HFFc6 (cell line): ENCODE results near the gene SMAD5. TPM values are rescaled to one million over a fixed set of nuclear protein-coding genes. Genes with fewer than 3 reads are reported as not detected.

ENCODE experiments used
- DNase-seq: peaks from one replicate; pipeline ENCODE4 v3.0.0-alpha.2; 2018
- H3K27ac Mint-ChIP-seq: 2 replicates; pipeline ENCODE4 v1.8.0; 2020; ENCODE audit warnings: mild to moderate bottlenecking, mixed read lengths
- H3K27me3 Mint-ChIP-seq: 2 replicates; pipeline ENCODE4 v1.8.0; 2021; ENCODE audit warnings: mild to moderate bottlenecking, moderate library complexity, mixed read lengths; ENCODE audit not compliant: insufficient read depth
- H3K36me3 Mint-ChIP-seq: 2 replicates; pipeline ENCODE4 v1.8.0; 2021; ENCODE audit warnings: low read depth, mixed read lengths
- H3K4me1 Mint-ChIP-seq: 2 replicates; pipeline ENCODE4 v1.8.0; 2020; ENCODE audit warnings: low read depth, mixed read lengths
- H3K4me3 Mint-ChIP-seq: 2 replicates; pipeline ENCODE4 v1.8.0; 2020; ENCODE audit warnings: mild to moderate bottlenecking, moderate library complexity, mixed read lengths
- H3K9me3 Mint-ChIP-seq: 2 replicates; pipeline ENCODE4 v1.8.0; 2020; ENCODE audit warnings: mild to moderate bottlenecking, mixed read lengths
- total RNA-seq, 6 experiments: library from RNA; stranded (reverse); fragmentation: NEBNext Ultra II Directional; extraction: Animal tissue kit (Norgen Biotek cat#: 25700); gene quantifications; 2 replicates in 1 of 6; 3 replicates in 5 of 6; pipeline ENCODE4 v1.2.3, GENCODE V29; 2021
- TF ChIP-seq, protein P1 (sequence below): fragments of 200-600 bp; sonication (generic); IDR thresholded peaks from 2 replicates; pipeline ENCODE4 v1.5.0; 2021; ENCODE audit warnings: antibody characterized with exemption, mild to moderate bottlenecking

The SMAD5 gene
- total RNA-seq, 6 experiments from 2014 or later: 54.9 to 66.9 (median 62.6) TPM

DNA sequence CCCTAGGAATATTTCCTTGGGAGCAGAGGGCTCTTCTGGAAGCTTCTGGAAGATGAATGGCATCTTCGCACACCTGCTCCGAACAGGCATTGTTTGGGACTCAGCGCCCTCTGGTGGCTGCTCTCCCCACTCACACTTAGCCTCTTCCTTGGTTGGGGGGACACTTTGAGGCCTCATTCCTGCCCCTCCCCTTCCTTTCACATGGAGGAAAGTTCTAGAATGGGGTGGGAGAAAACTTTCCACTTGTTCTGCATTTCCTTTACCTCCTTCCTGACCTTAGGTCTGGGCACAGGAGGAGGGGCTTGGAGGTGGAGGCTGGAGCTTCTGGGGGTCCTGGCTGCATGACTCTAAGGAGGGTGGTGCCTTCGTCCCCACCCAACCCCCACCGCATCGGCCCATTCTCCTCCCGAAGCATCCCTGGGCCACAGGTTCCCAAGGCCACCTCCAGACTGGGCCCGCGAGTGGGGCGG lies 79.6 kb downstream of the SMAD5 start:
- no peaks in the 10 kb centered on the region for H3K36me3 Mint-ChIP-seq
- TF ChIP-seq, protein P1, sequence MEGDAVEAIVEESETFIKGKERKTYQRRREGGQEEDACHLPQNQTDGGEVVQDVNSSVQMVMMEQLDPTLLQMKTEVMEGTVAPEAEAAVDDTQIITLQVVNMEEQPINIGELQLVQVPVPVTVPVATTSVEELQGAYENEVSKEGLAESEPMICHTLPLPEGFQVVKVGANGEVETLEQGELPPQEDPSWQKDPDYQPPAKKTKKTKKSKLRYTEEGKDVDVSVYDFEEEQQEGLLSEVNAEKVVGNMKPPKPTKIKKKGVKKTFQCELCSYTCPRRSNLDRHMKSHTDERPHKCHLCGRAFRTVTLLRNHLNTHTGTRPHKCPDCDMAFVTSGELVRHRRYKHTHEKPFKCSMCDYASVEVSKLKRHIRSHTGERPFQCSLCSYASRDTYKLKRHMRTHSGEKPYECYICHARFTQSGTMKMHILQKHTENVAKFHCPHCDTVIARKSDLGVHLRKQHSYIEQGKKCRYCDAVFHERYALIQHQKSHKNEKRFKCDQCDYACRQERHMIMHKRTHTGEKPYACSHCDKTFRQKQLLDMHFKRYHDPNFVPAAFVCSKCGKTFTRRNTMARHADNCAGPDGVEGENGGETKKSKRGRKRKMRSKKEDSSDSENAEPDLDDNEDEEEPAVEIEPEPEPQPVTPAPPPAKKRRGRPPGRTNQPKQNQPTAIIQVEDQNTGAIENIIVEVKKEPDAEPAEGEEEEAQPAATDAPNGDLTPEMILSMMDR: peak; percentile 95
- peaks cover 21% of the 10 kb centered on the region for H3K27me3 Mint-ChIP-seq
- peak; percentile 4 for DNase-seq
- no peaks in the 10 kb centered on the region for H3K9me3 Mint-ChIP-seq
- H3K4me1 Mint-ChIP-seq: no peaks in the 10 kb centered on the region
- H3K27ac Mint-ChIP-seq: no peak overlapping the region
- H3K4me3 Mint-ChIP-seq: no peak overlapping the region

DNA sequence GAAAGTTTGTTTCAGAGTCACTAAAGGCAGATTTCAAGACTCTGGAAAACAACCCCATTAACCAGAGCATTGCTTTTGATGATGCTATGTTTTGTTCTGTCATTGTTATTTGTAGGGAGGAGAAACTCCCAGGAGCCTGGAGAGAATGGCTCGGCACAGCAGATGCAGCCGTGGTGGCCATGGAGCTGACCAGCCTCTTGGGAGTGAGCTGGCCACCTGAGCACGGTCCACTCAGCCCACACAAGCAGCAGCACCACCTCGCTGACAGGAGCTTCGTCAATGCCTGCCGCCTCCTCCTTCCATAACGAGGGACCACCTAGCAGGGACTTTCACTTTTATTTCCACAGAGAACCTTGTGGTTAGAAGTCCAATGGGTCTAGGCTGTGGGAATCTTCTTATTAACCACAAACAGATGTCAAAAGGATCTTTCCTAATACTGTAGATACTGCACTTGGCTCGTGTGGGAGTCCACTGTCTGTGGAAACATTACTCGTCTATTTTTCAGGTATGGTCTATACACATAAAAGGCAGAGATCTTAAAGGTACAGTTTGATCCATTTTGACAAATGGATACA lies 81.4 kb downstream of the SMAD5 start:
- DNase-seq: no peak
- H3K4me1 Mint-ChIP-seq: no peaks in the 10 kb centered on the region
- no peak overlapping the region for H3K4me3 Mint-ChIP-seq
- TF ChIP-seq, protein P1: no peak
- H3K27ac Mint-ChIP-seq: no peak overlapping the region
- H3K36me3 Mint-ChIP-seq: no peaks in the 10 kb centered on the region
- peaks cover 15% of the 10 kb centered on the region for H3K27me3 Mint-ChIP-seq
- no peaks in the 10 kb centered on the region for H3K9me3 Mint-ChIP-seq

DNA sequence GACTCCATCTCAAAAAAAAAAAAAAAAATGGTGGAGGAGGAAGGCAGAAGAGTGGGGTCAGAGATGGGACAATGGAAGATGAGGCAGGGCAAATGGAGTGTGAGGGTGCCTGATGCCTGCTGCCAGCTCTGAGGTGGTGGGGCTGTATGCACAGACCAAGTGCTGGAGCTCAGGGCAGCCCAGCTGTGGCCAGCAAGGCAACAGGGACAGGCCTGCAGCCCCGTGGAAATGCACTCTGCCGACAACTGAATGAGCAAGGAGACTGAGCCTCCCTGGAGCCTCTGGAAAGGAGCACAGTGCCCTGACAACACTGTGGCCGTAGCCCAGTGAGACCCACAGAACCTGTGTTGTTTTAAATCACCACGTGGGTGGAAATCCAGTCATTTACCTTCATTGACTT lies 83.2 kb downstream of the SMAD5 start:
- Mint-ChIP-seq H3K4me3 (no peak overlapping the region), H3K36me3 (peaks cover 5% of the 10 kb centered on the region), H3K27me3 (peaks cover 10% of the 10 kb centered on the region), H3K4me1 (no peaks in the 10 kb centered on the region), H3K9me3 (peaks cover 13% of the 10 kb centered on the region), H3K27ac (no peak overlapping the region)
- TF ChIP-seq, protein P1: no peak
- no peak for DNase-seq

DNA sequence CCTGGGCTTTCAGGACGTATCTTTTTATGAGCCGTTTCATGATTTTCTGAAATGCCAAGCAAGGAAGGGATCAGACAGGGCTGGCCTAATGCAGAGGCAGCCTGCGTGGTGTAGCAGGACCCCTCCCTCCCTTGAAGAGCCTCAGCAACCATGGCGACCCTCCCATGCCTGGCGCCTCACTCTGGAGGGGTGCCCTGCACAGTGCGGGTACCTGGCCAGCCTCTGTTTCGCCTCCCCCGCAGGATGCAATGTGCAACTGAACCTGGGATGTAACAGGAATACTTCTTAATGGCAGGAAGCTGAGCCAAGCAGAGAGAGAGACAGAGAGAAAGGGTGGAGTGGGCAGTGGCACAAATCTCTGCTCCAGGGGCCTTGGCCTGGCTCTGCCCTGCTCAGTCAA lies 83.6 kb downstream of the SMAD5 start:
- DNase-seq: no peak
- Mint-ChIP-seq H3K4me1 (no peaks in the 10 kb centered on the region), H3K9me3 (peaks cover 17% of the 10 kb centered on the region), H3K4me3 (no peak overlapping the region), H3K27ac (no peak overlapping the region), H3K27me3 (peaks cover 9% of the 10 kb centered on the region), H3K36me3 (peaks cover 6% of the 10 kb centered on the region)
- TF ChIP-seq, protein P1: no peak

DNA sequence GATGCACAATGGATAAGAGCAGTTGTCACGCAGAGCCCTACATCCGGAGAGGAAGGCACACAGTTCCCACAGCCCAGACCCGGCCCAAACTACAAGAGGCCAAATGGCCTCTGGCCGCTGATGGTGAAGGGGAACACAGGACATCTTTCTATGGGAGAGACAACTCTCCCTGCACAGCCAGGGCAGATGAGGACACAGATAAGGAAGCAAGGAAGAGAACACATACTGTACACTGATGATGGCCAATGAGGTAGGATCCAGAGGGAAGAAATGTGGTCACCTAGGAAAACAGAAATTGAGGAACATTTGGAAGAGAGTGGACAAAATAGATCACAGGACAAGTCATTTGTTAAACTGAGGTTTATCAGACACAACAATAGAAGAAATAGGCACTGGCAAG lies 88.7 kb downstream of the SMAD5 start:
- TF ChIP-seq, protein P1: no peak
- H3K36me3 Mint-ChIP-seq: peaks cover 11% of the 10 kb centered on the region

More for the DNA sequence above, 88.7 kb downstream of the SMAD5 start:
- Mint-ChIP-seq H3K4me3 (no peak overlapping the region), H3K27me3 (peaks cover 18% of the 10 kb centered on the region), H3K27ac (no peak overlapping the region), H3K9me3 (peaks cover 30% of the 10 kb centered on the region), H3K4me1 (no peaks in the 10 kb centered on the region)
- no peak for DNase-seq
